GM23338 (cell line): Measurements from ENCODE around the gene SMIM28. TPM values are rescaled to one million over a fixed set of nuclear protein-coding genes. Genes with fewer than 3 reads are reported as not detected.
A peak's percentile ranks its signal among the peaks of the same experiment; 100 is the strongest.

ENCODE experiments used
- ATAC-seq: fragments of 200-7000 bp; cut with Tn5 transposase; 3 replicates; pipeline ENCODE4 v1.9.1; 2020
- DNase-seq: peaks from one replicate; pipeline ENCODE4 v3.0.0-alpha.2; 2015; ENCODE audit warnings: low spot score
- H2AFZ ChIP-seq: fragments of 200-600 bp; sonication (generic); 2 replicates; pipeline ENCODE4 v1.8.0; 2016; ENCODE audit warnings: antibody characterized with exemption, mild to moderate bottlenecking, moderate library complexity
- H3F3A ChIP-seq: fragments of 200-600 bp; sonication (generic); replicated peaks from 2 replicates; pipeline ENCODE4 v1.8.0; 2017; ENCODE audit warnings: antibody characterized with exemption, mixed run types, low read depth
- H3K27ac ChIP-seq: fragments of 200-600 bp; sonication (generic); 2 replicates; pipeline ENCODE4 v1.6.1; 2016; ENCODE audit warnings: low read depth
- H3K27me3 ChIP-seq: fragments of 200-600 bp; sonication (generic); 2 replicates; pipeline ENCODE4 v1.8.0; 2016; ENCODE audit warnings: mild to moderate bottlenecking, mixed run types, moderate library complexity; ENCODE audit not compliant: insufficient read depth
- H3K36me3 ChIP-seq: fragments of 200-600 bp; sonication (generic); 2 replicates; pipeline ENCODE4 v1.8.0; 2016; ENCODE audit warnings: mild to moderate bottlenecking; ENCODE audit not compliant: insufficient read depth
- H3K4me1 ChIP-seq: fragments of 200-600 bp; sonication (generic); 2 replicates; pipeline ENCODE4 v1.8.0; 2016; ENCODE audit warnings: mild to moderate bottlenecking, moderate library complexity; ENCODE audit not compliant: insufficient read depth
- H3K4me2 ChIP-seq: fragments of 200-600 bp; sonication (generic); 2 replicates; pipeline ENCODE4 v1.7.1; 2017; ENCODE audit warnings: mixed run types
- H3K4me3 ChIP-seq: fragments of 200-600 bp; sonication (generic); 2 replicates; pipeline ENCODE4 v1.6.1; 2016; ENCODE audit warnings: mixed run types
- H3K79me2 ChIP-seq: fragments of 200-600 bp; sonication (generic); replicated peaks from 2 replicates; pipeline ENCODE4 v1.8.0; 2017; ENCODE audit warnings: mild to moderate bottlenecking; ENCODE audit not compliant: insufficient read depth
- H3K9me2 ChIP-seq: fragments of 200-600 bp; sonication (generic); 2 replicates; pipeline ENCODE4 v1.8.0; 2017; ENCODE audit not compliant: insufficient read depth
- H4K20me1 ChIP-seq: fragments of 200-600 bp; sonication (generic); replicated peaks from 2 replicates; pipeline ENCODE4 v1.8.0; 2017; ENCODE audit warnings: mild to moderate bottlenecking; ENCODE audit not compliant: insufficient read depth
- H3K27ac Mint-ChIP-seq: 2 replicates; pipeline ENCODE4 v1.8.0; 2020; ENCODE audit warnings: inconsistent platforms, mild to moderate bottlenecking, moderate library complexity, mixed read lengths
- H3K27me3 Mint-ChIP-seq: 3 replicates; pipeline ENCODE4 v1.8.0; 2022; ENCODE audit warnings: low read depth, mild to moderate bottlenecking, moderate library complexity, mixed read lengths, inconsistent platforms; ENCODE audit not compliant: insufficient read depth, poor library complexity
- H3K36me3 Mint-ChIP-seq: 3 replicates; pipeline ENCODE4 v1.8.0; 2021; ENCODE audit warnings: low read depth, mild to moderate bottlenecking, inconsistent platforms, moderate library complexity, mixed read lengths
- H3K4me1 Mint-ChIP-seq: 3 replicates; pipeline ENCODE4 v1.8.0; 2020; ENCODE audit warnings: mild to moderate bottlenecking, inconsistent platforms, mixed read lengths
- H3K4me3 Mint-ChIP-seq: 3 replicates; pipeline ENCODE4 v1.8.0; 2021; ENCODE audit warnings: moderate library complexity, mild to moderate bottlenecking, inconsistent platforms, mixed read lengths
- H3K9me3 Mint-ChIP-seq: 3 replicates; pipeline ENCODE4 v1.8.0; 2020; ENCODE audit warnings: moderate library complexity, mild to moderate bottlenecking, inconsistent platforms, mixed read lengths
- CREB1 ChIP-seq: fragments of 250-450 bp; sonication (Bioruptor Pico); IDR thresholded peaks from 2 replicates; pipeline ENCODE4 v1.5.0; 2020; ENCODE audit warnings: low read depth, mild to moderate bottlenecking, moderate library complexity
- EZH2 ChIP-seq: fragments of 200-600 bp; sonication (generic); IDR thresholded peaks from one replicate; pipeline ENCODE4 v1.8.0; 2017; ENCODE audit warnings: antibody characterized with exemption, mild to moderate bottlenecking, low read depth; ENCODE audit not compliant: unreplicated experiment
- JUNB ChIP-seq: IDR thresholded peaks from one replicate; pipeline ENCODE4 v1.6.1; 2016; ENCODE audit warnings: antibody characterized with exemption; ENCODE audit not compliant: unreplicated experiment
- NANOG ChIP-seq: IDR thresholded peaks from 2 replicates; pipeline ENCODE4 v1.6.1; 2016; ENCODE audit warnings: antibody characterized with exemption, borderline replicate concordance
- STAT1 ChIP-seq: IDR thresholded peaks from one replicate; pipeline ENCODE4 v1.6.1; 2016; ENCODE audit warnings: antibody characterized with exemption; ENCODE audit not compliant: unreplicated experiment
- ZNF114 ChIP-seq: fragments of 250-450 bp; sonication (Bioruptor Pico); IDR thresholded peaks from 2 replicates; pipeline ENCODE4 v1.5.0; 2020; ENCODE audit warnings: mild to moderate bottlenecking, moderate library complexity
- ZNF331 ChIP-seq: fragments of 250-450 bp; sonication (Bioruptor Pico); IDR thresholded peaks from 2 replicates; pipeline ENCODE4 v1.5.0; 2020; ENCODE audit warnings: low read depth, mild to moderate bottlenecking, moderate library complexity
- polyA plus RNA-seq: library from polyadenylated mRNA; unstranded; fragments of >200 nt; fragmentation: Nextera tagmentation; extraction: Ambion mirVana; gene quantifications from 2 replicates; pipeline ENCODE4 v1.2.1, GENCODE V29; 2016
- total RNA-seq: library from RNA; depleted of rRNA; stranded (reverse); fragments of >200 nt; shearing (Covaris generic); gene quantifications from 2 replicates; pipeline ENCODE4 v1.2.3, GENCODE V29; 2014
- TF ChIP-seq, protein P1 (sequence below): IDR thresholded peaks from one replicate; pipeline ENCODE4 v1.6.1; 2018; ENCODE audit warnings: antibody characterized with exemption; ENCODE audit not compliant: unreplicated experiment
- TF ChIP-seq, protein P2 (sequence below): IDR thresholded peaks from 2 replicates; pipeline ENCODE4 v1.6.1; 2016; ENCODE audit warnings: antibody characterized with exemption

The SMIM28 gene
- total and polyA plus RNA-seq, 2 experiments from 2014 or later: not detected

DNA sequence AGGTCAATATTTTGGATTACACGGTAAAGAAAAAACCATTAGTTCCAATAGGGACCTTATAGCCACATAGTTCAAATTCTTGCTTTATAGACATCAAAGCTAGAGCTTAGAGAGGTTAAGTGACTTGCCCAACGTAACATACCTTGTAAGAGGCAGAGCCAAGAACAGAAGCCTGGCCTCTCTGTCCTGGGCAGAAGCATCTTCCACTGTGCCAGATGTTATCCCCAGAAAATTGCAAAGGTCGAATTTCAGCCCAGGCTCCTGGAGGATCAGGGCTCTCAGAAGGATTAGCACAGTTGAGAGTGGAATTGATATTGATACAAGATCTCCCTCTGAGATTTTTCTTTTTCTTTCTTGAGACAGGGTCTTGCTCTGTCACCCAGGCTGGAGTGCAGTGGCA is 6.1 kb downstream of the SMIM28 start:
- H3K4me1 ChIP-seq: peaks cover 10% of the 10 kb centered on the region
- TF ChIP-seq, protein P1, sequence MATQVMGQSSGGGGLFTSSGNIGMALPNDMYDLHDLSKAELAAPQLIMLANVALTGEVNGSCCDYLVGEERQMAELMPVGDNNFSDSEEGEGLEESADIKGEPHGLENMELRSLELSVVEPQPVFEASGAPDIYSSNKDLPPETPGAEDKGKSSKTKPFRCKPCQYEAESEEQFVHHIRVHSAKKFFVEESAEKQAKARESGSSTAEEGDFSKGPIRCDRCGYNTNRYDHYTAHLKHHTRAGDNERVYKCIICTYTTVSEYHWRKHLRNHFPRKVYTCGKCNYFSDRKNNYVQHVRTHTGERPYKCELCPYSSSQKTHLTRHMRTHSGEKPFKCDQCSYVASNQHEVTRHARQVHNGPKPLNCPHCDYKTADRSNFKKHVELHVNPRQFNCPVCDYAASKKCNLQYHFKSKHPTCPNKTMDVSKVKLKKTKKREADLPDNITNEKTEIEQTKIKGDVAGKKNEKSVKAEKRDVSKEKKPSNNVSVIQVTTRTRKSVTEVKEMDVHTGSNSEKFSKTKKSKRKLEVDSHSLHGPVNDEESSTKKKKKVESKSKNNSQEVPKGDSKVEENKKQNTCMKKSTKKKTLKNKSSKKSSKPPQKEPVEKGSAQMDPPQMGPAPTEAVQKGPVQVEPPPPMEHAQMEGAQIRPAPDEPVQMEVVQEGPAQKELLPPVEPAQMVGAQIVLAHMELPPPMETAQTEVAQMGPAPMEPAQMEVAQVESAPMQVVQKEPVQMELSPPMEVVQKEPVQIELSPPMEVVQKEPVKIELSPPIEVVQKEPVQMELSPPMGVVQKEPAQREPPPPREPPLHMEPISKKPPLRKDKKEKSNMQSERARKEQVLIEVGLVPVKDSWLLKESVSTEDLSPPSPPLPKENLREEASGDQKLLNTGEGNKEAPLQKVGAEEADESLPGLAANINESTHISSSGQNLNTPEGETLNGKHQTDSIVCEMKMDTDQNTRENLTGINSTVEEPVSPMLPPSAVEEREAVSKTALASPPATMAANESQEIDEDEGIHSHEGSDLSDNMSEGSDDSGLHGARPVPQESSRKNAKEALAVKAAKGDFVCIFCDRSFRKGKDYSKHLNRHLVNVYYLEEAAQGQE: no peak
- TF ChIP-seq ZNF114 (no peak), NANOG (no peak)
- H3K27ac ChIP-seq: no peak overlapping the region
- H3K27me3 ChIP-seq: no peaks in the 10 kb centered on the region
- H2AFZ ChIP-seq: no peak overlapping the region
- H3K9me2 ChIP-seq: no peaks in the 10 kb centered on the region
- H3K27ac Mint-ChIP-seq: no peak overlapping the region
- no peak overlapping the region for H3K4me3 Mint-ChIP-seq
- H3K79me2 ChIP-seq: no peaks in the 10 kb centered on the region
- H3K4me2 ChIP-seq: no peak overlapping the region
- peaks cover 8% of the 10 kb centered on the region for H3K27me3 Mint-ChIP-seq
- peaks cover 22% of the 10 kb centered on the region for H3K4me1 Mint-ChIP-seq
- no peak for ATAC-seq
- H3K36me3 ChIP-seq: no peaks in the 10 kb centered on the region
- H3F3A ChIP-seq: no peaks in the 10 kb centered on the region
- no peak for DNase-seq
- H3K36me3 Mint-ChIP-seq: no peaks in the 10 kb centered on the region
- H3K4me3 ChIP-seq: no peak overlapping the region
- no peaks in the 10 kb centered on the region for H3K9me3 Mint-ChIP-seq
- no peaks in the 10 kb centered on the region for H4K20me1 ChIP-seq

DNA sequence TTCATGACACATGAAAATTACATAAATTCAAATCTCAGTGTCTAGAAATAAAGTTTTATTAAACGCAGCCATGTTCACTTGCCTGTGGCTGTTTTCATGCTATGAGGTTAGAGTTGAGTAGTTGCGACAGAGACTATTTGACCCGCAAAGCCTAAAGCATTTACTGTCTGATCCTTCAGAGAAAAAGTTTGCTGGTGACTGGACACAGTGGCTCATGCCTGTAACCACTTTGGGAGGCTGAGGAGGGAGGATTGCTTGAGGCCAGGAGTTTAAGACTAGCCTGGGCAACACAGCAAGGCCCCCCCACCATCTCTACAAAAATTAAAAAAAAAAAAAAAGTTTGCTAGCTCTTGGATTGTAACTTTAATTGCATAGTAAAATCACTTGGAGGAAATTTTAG is 9.2 kb downstream of the SMIM28 start:
- H3F3A ChIP-seq: no peaks in the 10 kb centered on the region
- Mint-ChIP-seq H3K4me1 (peaks cover 29% of the 10 kb centered on the region), H3K9me3 (no peaks in the 10 kb centered on the region), H3K27me3 (peaks cover 8% of the 10 kb centered on the region), H3K27ac (no peak overlapping the region), H3K4me3 (no peak overlapping the region), H3K36me3 (no peaks in the 10 kb centered on the region)
- no peaks in the 10 kb centered on the region for H3K9me2 ChIP-seq
- no peak for DNase-seq
- H3K27ac ChIP-seq: no peak overlapping the region
- ATAC-seq: no peak
- H2AFZ ChIP-seq: 0 out of 2 replicates have a peak overlapping the region, but pooled peaks have one; percentile 18
- no peaks in the 10 kb centered on the region for H3K36me3 ChIP-seq
- TF ChIP-seq, protein P2, sequence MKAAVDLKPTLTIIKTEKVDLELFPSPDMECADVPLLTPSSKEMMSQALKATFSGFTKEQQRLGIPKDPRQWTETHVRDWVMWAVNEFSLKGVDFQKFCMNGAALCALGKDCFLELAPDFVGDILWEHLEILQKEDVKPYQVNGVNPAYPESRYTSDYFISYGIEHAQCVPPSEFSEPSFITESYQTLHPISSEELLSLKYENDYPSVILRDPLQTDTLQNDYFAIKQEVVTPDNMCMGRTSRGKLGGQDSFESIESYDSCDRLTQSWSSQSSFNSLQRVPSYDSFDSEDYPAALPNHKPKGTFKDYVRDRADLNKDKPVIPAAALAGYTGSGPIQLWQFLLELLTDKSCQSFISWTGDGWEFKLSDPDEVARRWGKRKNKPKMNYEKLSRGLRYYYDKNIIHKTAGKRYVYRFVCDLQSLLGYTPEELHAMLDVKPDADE: no peak
- no peaks in the 10 kb centered on the region for H3K27me3 ChIP-seq
- H3K4me1 ChIP-seq: peaks cover 13% of the 10 kb centered on the region
- no peak overlapping the region for H3K4me3 ChIP-seq
- H4K20me1 ChIP-seq: no peaks in the 10 kb centered on the region
- no peak overlapping the region for H3K4me2 ChIP-seq
- H3K79me2 ChIP-seq: no peaks in the 10 kb centered on the region

DNA sequence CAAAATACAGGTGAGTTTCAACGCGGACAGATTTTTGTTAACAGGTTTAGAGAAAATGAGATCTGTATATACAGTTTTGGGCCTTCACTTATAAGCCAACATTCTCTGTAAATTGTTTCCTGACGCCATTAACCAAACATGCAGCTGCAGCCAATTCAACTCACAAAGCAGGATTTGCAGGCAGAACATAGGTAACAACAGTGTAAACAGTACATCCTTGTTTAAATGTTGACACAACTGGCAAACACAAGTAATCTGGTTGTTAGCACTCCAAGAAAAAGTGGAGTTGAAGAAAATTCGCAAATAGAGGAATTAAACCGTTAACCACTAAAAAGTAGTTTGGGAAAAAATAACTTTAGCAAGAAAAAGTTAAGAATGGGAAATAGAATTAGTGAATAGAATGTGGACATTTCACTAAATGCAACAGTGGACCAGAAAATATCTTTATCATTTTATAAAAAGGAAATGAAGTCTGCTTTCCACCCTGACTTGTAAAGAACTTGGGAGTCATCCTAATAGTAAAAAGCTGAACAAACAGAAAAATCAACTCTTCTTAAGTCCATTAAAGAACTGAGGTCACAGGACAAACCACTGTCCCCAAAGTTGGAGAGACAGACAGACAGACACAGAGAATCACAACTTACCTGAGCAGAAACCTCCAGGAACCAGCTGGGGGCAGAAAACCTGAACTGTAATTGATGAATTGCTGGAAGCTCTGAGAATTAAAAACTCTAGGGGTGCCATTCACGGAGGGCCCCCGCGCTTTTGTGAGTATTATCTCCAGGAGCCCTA is 10.1 kb downstream of the SMIM28 start:
- DNase-seq (no peak), ATAC-seq (no peak)
- H3K36me3 ChIP-seq: no peaks in the 10 kb centered on the region
- Mint-ChIP-seq H3K4me3 (no peak overlapping the region), H3K36me3 (no peaks in the 10 kb centered on the region), H3K9me3 (no peaks in the 10 kb centered on the region), H3K27me3 (peaks cover 3% of the 10 kb centered on the region), H3K4me1 (peaks cover 24% of the 10 kb centered on the region), H3K27ac (no peak overlapping the region)
- H3K27me3 ChIP-seq: no peaks in the 10 kb centered on the region
- peak overlapping the region; percentile 36; the same call in 1 of the 2 replicates for H3K4me2 ChIP-seq
- H3K4me1 ChIP-seq: peaks cover 13% of the 10 kb centered on the region
- H3K9me2 ChIP-seq: no peaks in the 10 kb centered on the region
- no peaks in the 10 kb centered on the region for H3F3A ChIP-seq
- no peak overlapping the region for H3K27ac ChIP-seq
- no peaks in the 10 kb centered on the region for H3K79me2 ChIP-seq
- H4K20me1 ChIP-seq: no peaks in the 10 kb centered on the region
- peak overlapping the region; percentile 70; the same call in 1 of the 2 replicates for H2AFZ ChIP-seq
- no peak overlapping the region for H3K4me3 ChIP-seq
- TF ChIP-seq CREB1 (CRISPR knock-in tag): no peak
- TF ChIP-seq, protein P1: no peak
- TF ChIP-seq, protein P2: no peak
- TF ChIP-seq ZNF331 (CRISPR knock-in tag): no peak
- no peak for TF ChIP-seq EZH2
- TF ChIP-seq JUNB: no peak
- TF ChIP-seq STAT1: no peak
- TF ChIP-seq NANOG: no peak
